HG02852 (cell line): ENCODE measurements around the gene ATP2C1.
"Not testable (repeated sequence)": the region's sequence is repeated elsewhere in the genome, so short reads cannot be mapped to it uniquely, and the experiment has no call there.

Experiments used
- ATAC-seq: cut with Tn5 transposase; IDR thresholded peaks from one replicate; pipeline ENCODE4 v1.9.1; 2021; ENCODE audit warnings: mild to moderate bottlenecking, moderate library complexity; ENCODE audit not compliant: unreplicated experiment

The ATP2C1 gene

DNA sequence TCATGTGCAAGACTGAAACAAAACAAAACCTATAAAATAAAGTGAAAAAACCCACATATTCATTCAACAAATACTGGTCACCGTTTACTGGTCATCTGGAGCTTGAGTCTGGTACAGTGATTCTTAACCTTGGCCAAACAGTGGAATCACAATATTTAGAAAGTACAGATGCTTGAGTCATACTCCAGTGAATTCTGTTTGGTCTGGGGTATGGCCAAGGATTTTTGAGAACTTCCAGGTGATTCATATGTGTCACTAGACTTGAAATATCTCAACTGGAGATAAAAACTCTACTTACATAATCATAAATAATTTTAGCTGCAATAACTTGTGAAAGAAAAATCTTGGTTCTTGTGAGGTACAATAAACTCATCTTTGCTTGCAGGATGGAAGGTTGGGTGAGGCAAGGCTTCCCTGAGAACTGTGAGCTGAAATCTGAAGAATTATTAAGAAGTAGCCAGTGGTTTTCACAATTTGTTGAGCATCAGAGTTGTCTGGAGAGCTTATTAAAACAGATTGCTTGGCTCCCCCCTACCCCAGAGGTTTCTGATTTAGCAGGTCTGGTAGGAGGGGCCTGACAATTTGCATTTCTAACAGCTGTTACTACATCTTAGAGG, 142.4 kb downstream of the ATP2C1 start:
- no peak for ATAC-seq

DNA sequence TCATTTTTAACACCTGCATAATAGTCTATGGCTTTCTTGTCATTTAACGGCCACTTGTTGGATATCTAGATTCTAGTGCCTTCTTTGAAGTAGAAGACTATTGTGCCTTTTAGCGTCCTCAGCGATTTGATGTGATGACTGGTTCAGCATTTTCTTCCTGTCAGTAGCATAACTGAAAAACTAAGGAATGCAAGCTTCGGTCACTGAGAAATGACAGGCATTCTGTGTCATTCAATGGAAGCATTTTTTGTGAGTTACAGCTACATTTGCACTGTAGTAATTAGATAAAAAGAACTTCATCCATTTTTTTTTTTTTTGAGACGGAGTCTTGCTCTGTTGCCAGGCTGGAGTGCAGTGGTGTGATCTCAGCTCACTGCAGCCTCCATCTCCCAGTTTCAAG, 143.1 kb downstream of the ATP2C1 start:
- ATAC-seq: no peak

DNA sequence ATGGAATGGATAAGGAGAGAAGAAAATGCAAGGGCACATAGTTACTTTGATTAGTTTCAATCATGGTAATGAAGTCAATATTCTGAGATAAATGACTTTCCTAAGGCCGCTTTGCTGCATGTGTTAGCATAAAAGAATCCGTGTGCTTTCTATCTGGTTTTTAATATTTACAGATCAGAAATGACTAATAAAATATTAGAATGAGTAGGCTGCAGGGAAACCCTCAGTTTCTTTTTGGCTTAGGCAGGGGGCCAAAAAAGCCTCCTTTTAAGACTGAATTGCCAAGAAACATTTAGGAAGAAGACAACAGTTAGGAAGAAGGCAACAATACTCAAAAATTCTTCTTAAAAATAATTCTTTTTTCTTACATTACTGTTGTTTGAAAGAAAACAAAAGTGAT, 144.4 kb downstream of the ATP2C1 start:
- ATAC-seq: no peak

DNA sequence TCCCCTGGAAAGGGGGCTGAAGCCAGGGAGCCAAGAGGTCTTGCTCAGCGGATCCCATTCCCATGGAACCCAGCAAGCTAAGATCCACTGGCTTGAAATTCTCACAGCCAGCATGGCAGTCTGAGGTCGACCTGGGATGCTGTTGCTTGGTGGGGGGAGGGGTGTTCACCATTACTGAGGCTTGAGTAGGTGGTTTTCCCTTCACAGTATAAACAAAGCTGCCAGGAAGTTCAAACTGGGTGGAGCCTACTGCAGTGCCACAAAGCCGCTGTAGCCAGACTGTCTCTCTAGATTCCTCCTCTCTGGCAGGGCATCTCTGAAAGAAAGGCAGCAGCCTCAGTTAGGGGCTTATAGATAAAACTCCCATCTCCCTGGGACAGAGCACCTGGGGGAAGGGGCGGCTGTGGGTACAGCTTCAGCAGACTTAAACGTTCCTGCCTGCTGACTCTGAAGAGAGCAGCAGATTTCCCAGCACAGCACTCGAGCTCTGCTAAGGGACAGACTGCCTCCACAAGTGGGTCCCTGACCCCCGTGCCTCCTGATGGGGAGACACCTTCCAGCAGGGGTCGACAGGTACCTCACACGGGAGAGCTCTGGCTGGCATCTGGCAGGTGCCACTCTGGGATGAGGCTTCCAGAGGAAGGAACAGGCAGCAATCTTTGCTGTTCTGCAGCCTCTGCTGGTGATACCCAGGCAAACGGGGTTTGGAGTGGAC, 148.5 kb downstream of the ATP2C1 start:
- ATAC-seq: not testable (repeated sequence)

DNA sequence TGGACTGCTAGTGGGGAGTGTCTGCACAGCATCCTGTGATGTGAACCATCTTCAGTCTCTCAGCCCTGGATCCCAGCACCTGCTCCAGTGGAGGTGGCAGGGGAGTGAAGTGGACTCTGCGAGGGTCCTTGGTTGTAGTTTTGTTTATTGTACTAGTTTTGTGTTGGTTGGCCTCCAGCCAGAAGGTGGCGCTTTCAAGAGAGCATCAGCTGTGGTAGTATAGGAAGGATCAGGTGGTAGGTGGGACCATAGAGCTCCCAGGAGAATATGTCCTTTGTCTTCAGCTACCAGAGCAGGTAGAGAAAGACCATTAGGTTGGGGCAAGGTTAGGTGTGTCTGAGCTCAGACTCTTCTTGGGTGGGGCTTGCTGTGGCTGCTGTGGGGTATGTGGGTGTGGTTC, 153.7 kb downstream of the ATP2C1 start:
- no peak for ATAC-seq

DNA sequence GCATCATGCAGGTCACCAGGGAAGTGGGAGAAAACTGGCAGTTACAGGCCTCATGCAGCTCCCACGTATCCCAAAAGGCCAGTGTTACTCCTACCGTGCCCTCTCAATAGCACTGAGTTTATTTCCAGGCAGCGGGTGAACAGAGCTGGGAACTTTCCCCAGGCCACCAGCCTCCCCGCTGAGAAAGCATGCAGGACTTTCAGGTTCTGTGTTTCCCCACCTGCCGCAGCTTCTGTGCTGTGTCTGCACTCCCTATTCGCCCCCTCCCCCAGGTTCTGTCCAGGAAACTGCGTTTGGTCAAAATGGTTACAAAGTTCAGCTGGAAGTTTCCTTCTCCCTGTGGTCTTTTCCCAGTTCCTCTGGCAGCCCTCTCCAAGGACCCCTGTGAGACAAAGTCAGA, 154.1 kb downstream of the ATP2C1 start:
- no peak for ATAC-seq

DNA sequence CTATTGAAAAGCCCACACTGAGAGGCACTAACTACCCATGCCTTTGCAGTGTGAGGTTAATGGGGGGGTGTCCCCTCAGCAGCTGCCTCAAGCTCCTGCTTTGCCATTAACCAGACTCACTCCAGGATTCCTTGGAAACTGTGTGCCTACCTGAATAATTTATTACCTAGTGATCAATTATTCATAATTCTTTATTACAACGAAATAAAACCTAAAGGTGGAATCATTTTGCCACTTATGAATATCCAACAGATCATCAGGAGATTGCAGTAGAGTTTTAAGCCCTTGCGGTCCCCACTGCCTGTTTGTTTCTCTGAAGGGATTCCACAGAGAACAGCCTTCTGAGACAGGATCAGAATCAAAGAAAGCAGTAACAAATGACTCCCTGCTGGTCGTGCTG, 156.1 kb downstream of the ATP2C1 start:
- ATAC-seq: no peak

DNA sequence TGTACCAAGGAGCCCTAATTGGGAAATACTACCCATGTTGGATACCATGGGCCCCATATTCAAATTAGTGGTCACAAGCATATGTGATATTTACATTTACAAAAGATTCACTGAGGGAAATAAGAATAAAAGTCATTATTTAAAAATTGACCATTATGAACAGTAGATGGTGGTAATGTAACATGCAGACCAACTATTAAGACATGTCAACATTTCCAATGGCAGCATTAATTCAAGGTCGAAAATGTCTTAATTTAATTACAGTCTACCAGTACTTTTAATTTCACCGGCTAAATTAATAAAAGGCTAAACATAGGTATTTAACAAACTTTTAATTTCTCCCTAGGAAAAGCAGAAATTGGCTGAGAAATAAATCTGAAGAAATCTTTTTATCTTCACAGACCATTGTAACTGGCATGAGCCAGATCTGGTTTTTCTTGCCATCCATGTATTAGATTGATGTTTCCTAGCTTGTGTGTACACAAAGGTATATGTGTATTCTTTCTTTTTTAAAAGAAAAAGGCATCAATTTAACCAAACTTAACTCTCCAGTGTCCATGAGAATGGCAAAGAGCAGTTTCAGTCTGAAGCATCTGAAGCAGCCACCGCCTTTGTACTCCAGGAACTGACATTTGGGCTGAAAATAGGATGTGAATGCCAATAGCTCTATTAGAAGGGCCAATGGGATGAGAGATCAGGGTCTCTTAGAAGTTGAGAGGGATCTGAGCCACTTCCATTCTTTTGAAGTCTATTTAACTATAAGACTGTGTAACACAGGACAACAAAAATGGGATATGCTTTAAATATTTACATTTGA, 159.4 kb downstream of the ATP2C1 start:
- ATAC-seq: no peak
